Urinary bladder (tissue), 4 donors: ENCODE measurements around the gene IGFN1. TPM values are rescaled to one million over a fixed set of nuclear protein-coding genes. Genes with fewer than 3 reads are reported as not detected.

Experiments used
- DNase-seq: peaks from one replicate; pipeline ENCODE4 v3.0.0-alpha.2; 2015; ENCODE audit errors: extremely low spot score
- H3K27ac ChIP-seq: one replicate; pipeline ENCODE4 v1.5.1; 2013; ENCODE audit warnings: low read depth, mild to moderate bottlenecking, moderate library complexity
- H3K36me3 ChIP-seq: one replicate; pipeline ENCODE4 v1.6.1; 2013; ENCODE audit warnings: mild to moderate bottlenecking, moderate library complexity; ENCODE audit not compliant: insufficient read depth
- H3K4me1 ChIP-seq: one replicate; pipeline ENCODE4 v1.6.1; 2013; ENCODE audit warnings: mild to moderate bottlenecking, moderate library complexity; ENCODE audit not compliant: insufficient read depth
- H3K4me3 ChIP-seq: one replicate; pipeline ENCODE4 v1.5.1; 2013; ENCODE audit warnings: low read depth, low read length
- WGBS: extraction: QIAGEN DNeasy Blood & Tissue Kit; methylation state at CpG from one replicate; pipeline ENCODE4 v1.1.7; 2013; 5-methylcytosine and 5-hydroxymethylcytosine counted together
- polyA plus RNA-seq: library from polyadenylated mRNA; stranded (reverse); fragments of 200-250 nt; gene quantifications from one replicate; pipeline ENCODE4 v1.2.3, GENCODE V29; 2013
- total RNA-seq: library from RNA; depleted of rRNA; stranded (reverse); fragments of >200 nt; gene quantifications from one replicate; pipeline ENCODE4 v1.2.3, GENCODE V29; 2014
- donor health status: healthy with polysubstance abuse.
- donor health status: healthy.

IGFN1 gene
- total and polyA plus RNA-seq, 2 donors, result 0.14 to 0.69 TPM

- no peaks in the 10 kb centered on the region for H3K36me3 ChIP-seq
- H3K27ac ChIP-seq, result no peak overlapping the region
- WGBS, result 100% methylated on average over 2 of the region's 2 CpGs
- H3K4me3 ChIP-seq, result no peak overlapping the region
- DNase-seq, result no peak
- H3K4me1 ChIP-seq, result no peaks in the 10 kb centered on the region
These were observed 17.6 kb downstream of the IGFN1 start for GRCh38 chr1:201208236-201208635.

GRCh38 chr1:201212056-201212455, 21.4 kb downstream of the IGFN1 start:
- no peaks in the 10 kb centered on the region for H3K36me3 ChIP-seq
- WGBS, result 90% methylated on average over 5 of the region's 5 CpGs
- H3K4me3 ChIP-seq, result no peak overlapping the region
- no peak for DNase-seq
- no peak overlapping the region for H3K27ac ChIP-seq
- no peaks in the 10 kb centered on the region for H3K4me1 ChIP-seq

- 93% methylated on average over 8 of the region's 8 CpGs for WGBS
- no peak for DNase-seq
- Histone ChIP-seq H3K27ac (no peak overlapping the region), H3K36me3 (no peaks in the 10 kb centered on the region), H3K4me3 (no peak overlapping the region), H3K4me1 (no peaks in the 10 kb centered on the region)
These were observed 21.9 kb downstream of the IGFN1 start for GRCh38 chr1:201212461-201213055.

GRCh38 chr1:201213106-201213770, 22.6 kb downstream of the IGFN1 start:
- H3K4me1 ChIP-seq, result no peaks in the 10 kb centered on the region
- H3K36me3 ChIP-seq, result no peaks in the 10 kb centered on the region
- DNase-seq, result no peak
- 89% methylated on average over 6 of the region's 6 CpGs for WGBS
- no peak overlapping the region for H3K4me3 ChIP-seq
- no peak overlapping the region for H3K27ac ChIP-seq

GRCh38 chr1:201213926-201214325, 23.3 kb downstream of the IGFN1 start:
- H3K4me1 ChIP-seq, result no peaks in the 10 kb centered on the region
- 95% methylated on average over 7 of the region's 7 CpGs for whole genome bisulfite sequencing
- no peak overlapping the region for H3K27ac ChIP-seq
- no peaks in the 10 kb centered on the region for H3K36me3 ChIP-seq
- DNase-seq, result no peak
- no peak overlapping the region for H3K4me3 ChIP-seq

GRCh38 chr1:201214461-201214860, 23.8 kb downstream of the IGFN1 start:
- DNase-seq, result no peak
- Histone ChIP-seq H3K4me3 (no peak overlapping the region), H3K4me1 (no peaks in the 10 kb centered on the region), H3K36me3 (no peaks in the 10 kb centered on the region), H3K27ac (no peak overlapping the region)
- 71% methylated on average over 4 of the region's 4 CpGs for WGBS

GRCh38 chr1:201214886-201215285, 24.3 kb downstream of the IGFN1 start:
- Histone ChIP-seq H3K27ac (no peak overlapping the region), H3K36me3 (no peaks in the 10 kb centered on the region), H3K4me3 (no peak overlapping the region), H3K4me1 (no peaks in the 10 kb centered on the region)
- DNase-seq, result no peak
- WGBS, result 95% methylated on average over 5 of the region's 5 CpGs

GRCh38 chr1:201215531-201216357, 25.1 kb downstream of the IGFN1 start:
- DNase-seq, result no peak
- H3K27ac ChIP-seq, result no peak overlapping the region
- no peak overlapping the region for H3K4me3 ChIP-seq
- WGBS, result 92% methylated on average over 12 of the region's 12 CpGs
- H3K36me3 ChIP-seq, result no peaks in the 10 kb centered on the region
- H3K4me1 ChIP-seq, result no peaks in the 10 kb centered on the region

- 82% methylated on average over 20 of the region's 20 CpGs for WGBS
- H3K27ac ChIP-seq, result no peak overlapping the region
- H3K36me3 ChIP-seq, result no peaks in the 10 kb centered on the region
- no peak for DNase-seq
- H3K4me3 ChIP-seq, result no peak overlapping the region
- H3K4me1 ChIP-seq, result no peaks in the 10 kb centered on the region
These were observed 25.9 kb downstream of the IGFN1 start for GRCh38 chr1:201216395-201217085.

- Histone ChIP-seq H3K4me1 (no peaks in the 10 kb centered on the region), H3K4me3 (no peak overlapping the region), H3K27ac (no peak overlapping the region), H3K36me3 (no peaks in the 10 kb centered on the region)
- DNase-seq, result no peak
- 94% methylated on average over 14 of the region's 14 CpGs for WGBS
These were observed 26.5 kb downstream of the IGFN1 start for GRCh38 chr1:201217146-201217545.

- DNase-seq, result no peak
- no peaks in the 10 kb centered on the region for H3K4me1 ChIP-seq
- WGBS, result 81% methylated on average over 3 of the region's 3 CpGs
- no peak overlapping the region for H3K4me3 ChIP-seq
- no peak overlapping the region for H3K27ac ChIP-seq
- H3K36me3 ChIP-seq, result no peaks in the 10 kb centered on the region
These were observed 27.2 kb downstream of the IGFN1 start for GRCh38 chr1:201217851-201218250.

- Histone ChIP-seq H3K27ac (no peak overlapping the region), H3K4me1 (no peaks in the 10 kb centered on the region), H3K36me3 (no peaks in the 10 kb centered on the region), H3K4me3 (no peak overlapping the region)
- 94% methylated on average over 10 of the region's 10 CpGs for WGBS
- DNase-seq, result no peak
These were observed 27.8 kb downstream of the IGFN1 start for GRCh38 chr1:201218409-201218808.

- H3K4me1 ChIP-seq, result no peaks in the 10 kb centered on the region
- 94% methylated on average over 7 of the region's 7 CpGs for WGBS
- H3K4me3 ChIP-seq, result no peak overlapping the region
- no peak overlapping the region for H3K27ac ChIP-seq
- DNase-seq, result no peak
- no peaks in the 10 kb centered on the region for H3K36me3 ChIP-seq
These were observed 29.1 kb downstream of the IGFN1 start for GRCh38 chr1:201219481-201220387.
